ENCODE measurements around the gene PDE12. TPM values are rescaled to one million over a fixed set of nuclear protein-coding genes. Genes with fewer than 3 reads are reported as not detected.

The PDE12 gene
- total and polyA plus RNA-seq, 2 donors (not counting 3 experiments of a cell fraction or from before 2014, with no cell fraction given): 12.8 to 20.4 TPM

DNA sequence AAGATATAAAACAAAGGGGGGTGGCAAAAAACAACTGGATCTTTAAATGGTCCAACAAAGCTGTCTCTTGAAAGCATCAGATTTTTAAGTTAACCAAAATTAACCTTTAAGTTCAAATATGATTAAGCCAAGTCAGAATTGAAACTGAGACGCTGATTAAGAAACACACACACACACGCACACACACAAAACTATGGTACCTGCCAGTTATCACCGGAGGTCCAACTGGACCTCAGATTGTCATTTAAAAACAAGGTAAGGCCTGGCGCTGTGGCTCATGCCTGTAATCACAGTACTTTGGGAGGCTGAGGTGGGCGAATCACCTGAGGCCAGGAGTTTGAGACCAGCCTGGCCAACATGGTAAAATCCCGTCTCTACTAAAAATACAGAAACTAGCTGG is 30.7 kb downstream of the PDE12 start:
- H3K9ac ChIP-seq (replicated peaks; ENCODE audit: extremely low read depth, insufficient read depth, low read length): no peak overlapping the region
- H3K4me2 ChIP-seq (ENCODE audit: insufficient read depth, low read length): no peak overlapping the region
- ChIA-PET CTCF (interaction anchor here (0.6 to 0.9 kb wide), 2 partner anchors 190 to 266 kb away, joined by 3 to 4 read pairs; no protein-coding TSS in a partner anchor), POLR2A (interaction anchor here (0.6 kb wide), 1 partner anchor 10 kb away, joined by 3 read pairs; the partner anchor contains the start of gene ARF4)
- dilution Hi-C loops (cut with MboI; ENCODE audit: extremely low pct_ligation_motif_present, low sequenced_read_pairs): no loop called here
- H3K9me3 ChIP-seq (replicated peaks; ENCODE audit: control insufficient read depth, insufficient read depth, low read length): no peaks in the 10 kb centered on the region
- H3K4me3 ChIP-seq (replicated peaks in 1 of 3; ENCODE audit: insufficient read depth in 1 of 3, low read depth in 1 of 3, low read length in 3 of 3): no peak overlapping the region
- H3K79me2 ChIP-seq (ENCODE audit: control insufficient read depth, insufficient read depth, low read length): peaks cover 99% of the 10 kb centered on the region
- no peak for FAIRE-seq
- DNase-seq (ENCODE audit: low read depth, low spot score): no peak
- no peak overlapping the region for H3K27ac ChIP-seq (ENCODE audit: insufficient read depth, low read depth, low read length)
- H2AFZ ChIP-seq (ENCODE audit: low read depth, low read length): no peak overlapping the region
- H3K9me1 ChIP-seq (replicated peaks; ENCODE audit: control insufficient read depth, extremely low read depth, insufficient read depth, low read length): no peaks in the 10 kb centered on the region
- H4K20me1 ChIP-seq (replicated peaks; ENCODE audit: control insufficient read depth, extremely low read depth, insufficient read depth, low read length): peaks cover 19% of the 10 kb centered on the region
- no peaks in the 10 kb centered on the region for H3K27me3 ChIP-seq (ENCODE audit: control insufficient read depth in 2 of 2, insufficient read depth in 2 of 2, low read length in 2 of 2)
- H3K36me3 ChIP-seq (ENCODE audit: control insufficient read depth in 2 of 2, extremely low read depth in 1 of 2, insufficient read depth in 2 of 2, low read length in 2 of 2): peaks cover 4 to 5% of the 10 kb centered on the region in 2 experiments
- H3K4me1 ChIP-seq (ENCODE audit: control insufficient read depth, extremely low read depth, insufficient read depth, low read length): no peaks in the 10 kb centered on the region
- intact Hi-C loops (cut with micrococcal nuclease): no loop called here
- TF ChIP-seq JUN (IDR thresholded peaks at IDR 0.05; ENCODE audit: borderline replicate concordance, insufficient read depth, insufficient read length, low read depth) (no peak), POLR2AphosphoS5 (IDR thresholded peaks at IDR 0.05; ENCODE audit: insufficient read depth, low read depth, low read length) (no peak), GATA2 (IDR thresholded peaks at IDR 0.05; ENCODE audit: insufficient read depth, insufficient read length, low read depth, low read length) (no peak), FOS (IDR thresholded peaks at IDR 0.05; ENCODE audit: borderline replicate concordance, insufficient read depth, low read length) (no peak), POLR2A (IDR thresholded peaks at IDR 0.05; ENCODE audit: low read depth, low read length) (no peak)
- TF ChIP-seq, protein P1, sequence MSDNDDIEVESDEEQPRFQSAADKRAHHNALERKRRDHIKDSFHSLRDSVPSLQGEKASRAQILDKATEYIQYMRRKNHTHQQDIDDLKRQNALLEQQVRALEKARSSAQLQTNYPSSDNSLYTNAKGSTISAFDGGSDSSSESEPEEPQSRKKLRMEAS (IDR thresholded peaks at IDR 0.05; ENCODE audit: insufficient read depth, insufficient read length): no peak
- no TSS peak for BruUV-seq (replicated peaks)

DNA sequence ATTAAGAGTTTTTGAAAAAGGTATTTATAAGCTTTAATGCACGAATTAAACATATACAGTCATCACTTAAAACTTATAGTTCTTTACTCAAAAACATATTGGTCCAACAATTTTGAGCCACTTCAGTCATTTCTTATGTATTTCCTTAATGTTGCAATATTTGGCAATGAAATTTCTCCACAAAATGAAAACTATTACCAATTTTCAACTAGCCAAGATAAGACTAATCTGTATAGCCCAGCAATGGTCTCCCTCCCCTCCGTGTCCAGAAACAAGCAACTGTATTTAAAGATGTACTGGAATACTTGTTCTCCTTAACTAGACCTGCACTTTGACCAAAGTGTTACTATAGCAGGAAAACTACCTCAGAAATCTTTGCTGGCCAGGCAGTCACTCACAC is 31.8 kb downstream of the PDE12 start:
- FAIRE-seq (no peak), DNase-seq (ENCODE audit: low read depth, low spot score) (no peak)
- H3K4me3 ChIP-seq (replicated peaks in 1 of 3; ENCODE audit: insufficient read depth in 1 of 3, low read depth in 1 of 3, low read length in 3 of 3): no peak overlapping the region
- H3K27ac ChIP-seq (ENCODE audit: insufficient read depth, low read depth, low read length): no peak overlapping the region
- POLR2A ChIA-PET: no interaction called here
- no TSS peak for BruUV-seq (replicated peaks)
- CTCF ChIA-PET: no interaction called here
- no peak overlapping the region for H2AFZ ChIP-seq (ENCODE audit: low read depth, low read length)
- H3K9ac ChIP-seq (replicated peaks; ENCODE audit: extremely low read depth, insufficient read depth, low read length): no peak overlapping the region
- intact Hi-C loops (cut with micrococcal nuclease) (no loop called here), dilution Hi-C loops (cut with MboI; ENCODE audit: extremely low pct_ligation_motif_present, low sequenced_read_pairs) (no loop called here)
- H3K4me2 ChIP-seq (ENCODE audit: insufficient read depth, low read length): no peak overlapping the region
- H3K27me3 ChIP-seq (ENCODE audit: control insufficient read depth in 2 of 2, insufficient read depth in 2 of 2, low read length in 2 of 2): no peaks in the 10 kb centered on the region
- no peak for TF ChIP-seq EZH2 (IDR thresholded peaks at IDR 0.05; ENCODE audit: borderline replicate concordance, low read depth, low read length, severe bottlenecking)
- no peak for TF ChIP-seq POLR2A (IDR thresholded peaks at IDR 0.05; ENCODE audit: low read depth, low read length)
- TF ChIP-seq GATA2 (IDR thresholded peaks at IDR 0.05; ENCODE audit: insufficient read depth, insufficient read length, low read depth, low read length): no peak
- TF ChIP-seq, protein P1 (IDR thresholded peaks at IDR 0.05; ENCODE audit: insufficient read depth, insufficient read length): no peak
- no peak for TF ChIP-seq MYC (IDR thresholded peaks at IDR 0.05; ENCODE audit: low read depth, low read length)
- TF ChIP-seq JUN (IDR thresholded peaks at IDR 0.05; ENCODE audit: borderline replicate concordance, insufficient read depth, insufficient read length, low read depth): no peak
- no peaks in the 10 kb centered on the region for H3K9me3 ChIP-seq (replicated peaks; ENCODE audit: control insufficient read depth, insufficient read depth, low read length)
- H3K36me3 ChIP-seq (ENCODE audit: control insufficient read depth in 2 of 2, extremely low read depth in 1 of 2, insufficient read depth in 2 of 2, low read length in 2 of 2): peaks cover 1 to 3% of the 10 kb centered on the region in 2 experiments
- H3K79me2 ChIP-seq (ENCODE audit: control insufficient read depth, insufficient read depth, low read length): peaks cover 100% of the 10 kb centered on the region
- no peaks in the 10 kb centered on the region for H3K9me1 ChIP-seq (replicated peaks; ENCODE audit: control insufficient read depth, extremely low read depth, insufficient read depth, low read length)
- peaks cover 3% of the 10 kb centered on the region for H3K4me1 ChIP-seq (ENCODE audit: control insufficient read depth, extremely low read depth, insufficient read depth, low read length)
- peaks cover 19% of the 10 kb centered on the region for H4K20me1 ChIP-seq (replicated peaks; ENCODE audit: control insufficient read depth, extremely low read depth, insufficient read depth, low read length)
